NT2/D1 (cell line): ENCODE data around the gene ABCG2.

ENCODE experiments used
- SUZ12 ChIP-seq: IDR thresholded peaks from 2 replicates; pipeline ENCODE4 v1.6.1; 2011; ENCODE audit not compliant: insufficient read length, insufficient read depth; ENCODE audit errors: extremely low read depth
- YY1 ChIP-seq: IDR thresholded peaks from 2 replicates; pipeline ENCODE4 v1.6.1; 2011; ENCODE audit not compliant: insufficient read length, insufficient read depth
- ZNF274 ChIP-seq: IDR thresholded peaks from 2 replicates; pipeline ENCODE4 v1.6.1; 2011; ENCODE audit warnings: mild to moderate bottlenecking, low read depth, low read length

- TF ChIP-seq YY1 (no peak), SUZ12 (no peak), ZNF274 (no peak)
Observed at GRCh38 chr4:88195328-88196012, 37.0 kb upstream of the ABCG2 start.
